Left ventricle myocardium inferior (tissue), 1 donor: ENCODE data around the gene ADCY2. TPM values are rescaled to one million over a fixed set of nuclear protein-coding genes. Genes with fewer than 3 reads are reported as not detected.

Experiments
- DNase-seq: peaks from one replicate; pipeline ENCODE4 v3.0.0-alpha.2; 2020
- H3K27ac ChIP-seq: fragments of 200-600 bp; replicated peaks from 2 replicates; pipeline ENCODE4 v1.8.0; 2021
- H3K27me3 ChIP-seq: fragments of 200-600 bp; 2 replicates; pipeline ENCODE4 v1.8.0; 2021; ENCODE audit warnings: low read depth
- H3K36me3 ChIP-seq: fragments of 200-600 bp; 2 replicates; pipeline ENCODE4 v1.8.0; 2021
- H3K4me1 ChIP-seq: fragments of 200-600 bp; 2 replicates; pipeline ENCODE4 v1.8.0; 2021
- H3K4me3 ChIP-seq: fragments of 200-600 bp; 2 replicates; pipeline ENCODE4 v1.8.0; 2021; ENCODE audit warnings: mild to moderate bottlenecking, moderate library complexity
- H3K9me3 ChIP-seq: fragments of 200-600 bp; replicated peaks from 2 replicates; pipeline ENCODE4 v1.8.0; 2021
- intact Hi-C: fragments of 100-400 bp; cut with micrococcal nuclease; formaldehyde crosslinking; loops from one replicate; pipeline ENCODE4 v1.11.0; 2022
- total RNA-seq: library from RNA; stranded (reverse); fragmentation: NEBNext Ultra II Directional; extraction: Animal tissue kit (Norgen Biotek cat#: 25700); gene quantifications from one replicate; pipeline ENCODE4 v1.2.1, GENCODE V29; 2021
- TF ChIP-seq, protein P1 (sequence below): fragments of 200-600 bp; IDR thresholded peaks from 2 replicates; pipeline ENCODE4 v1.8.0; 2021; ENCODE audit warnings: antibody characterized with exemption, mild to moderate bottlenecking, borderline replicate concordance
- donor health status: DM: no; HTN: yes; CAD: no; lungs with severe emphysema.

The ADCY2 gene
- total RNA-seq, 1 donor from 2014 or later, result 0.30 TPM

DNA sequence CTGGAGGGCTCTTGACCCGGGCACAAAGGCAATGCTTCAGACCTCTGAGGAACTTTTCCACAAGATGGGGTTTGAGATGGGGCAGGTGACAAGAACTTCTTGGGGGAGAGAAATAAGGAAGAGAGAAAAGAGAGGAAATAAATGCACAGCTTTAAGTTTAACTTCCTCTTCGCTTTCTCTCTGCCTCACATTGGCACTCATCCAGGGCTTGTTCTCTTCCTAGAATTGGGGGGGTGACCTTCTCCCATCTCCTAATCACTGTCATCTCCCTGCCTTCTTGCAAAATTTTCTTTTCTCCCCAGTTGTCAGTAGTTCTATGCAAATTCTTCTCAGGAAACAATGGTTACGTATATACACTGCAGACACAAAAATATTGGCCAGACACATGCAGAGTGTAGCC, 19.1 kb upstream of the ADCY2 start:
- TF ChIP-seq, protein P1, sequence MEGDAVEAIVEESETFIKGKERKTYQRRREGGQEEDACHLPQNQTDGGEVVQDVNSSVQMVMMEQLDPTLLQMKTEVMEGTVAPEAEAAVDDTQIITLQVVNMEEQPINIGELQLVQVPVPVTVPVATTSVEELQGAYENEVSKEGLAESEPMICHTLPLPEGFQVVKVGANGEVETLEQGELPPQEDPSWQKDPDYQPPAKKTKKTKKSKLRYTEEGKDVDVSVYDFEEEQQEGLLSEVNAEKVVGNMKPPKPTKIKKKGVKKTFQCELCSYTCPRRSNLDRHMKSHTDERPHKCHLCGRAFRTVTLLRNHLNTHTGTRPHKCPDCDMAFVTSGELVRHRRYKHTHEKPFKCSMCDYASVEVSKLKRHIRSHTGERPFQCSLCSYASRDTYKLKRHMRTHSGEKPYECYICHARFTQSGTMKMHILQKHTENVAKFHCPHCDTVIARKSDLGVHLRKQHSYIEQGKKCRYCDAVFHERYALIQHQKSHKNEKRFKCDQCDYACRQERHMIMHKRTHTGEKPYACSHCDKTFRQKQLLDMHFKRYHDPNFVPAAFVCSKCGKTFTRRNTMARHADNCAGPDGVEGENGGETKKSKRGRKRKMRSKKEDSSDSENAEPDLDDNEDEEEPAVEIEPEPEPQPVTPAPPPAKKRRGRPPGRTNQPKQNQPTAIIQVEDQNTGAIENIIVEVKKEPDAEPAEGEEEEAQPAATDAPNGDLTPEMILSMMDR, result no peak
- Histone ChIP-seq H3K4me1 (no peaks in the 10 kb centered on the region), H3K9me3 (no peaks in the 10 kb centered on the region), H3K36me3 (no peaks in the 10 kb centered on the region), H3K4me3 (no peak overlapping the region), H3K27ac (no peak overlapping the region), H3K27me3 (no peaks in the 10 kb centered on the region)
- intact Hi-C loops, result no loop called here
- no peak for DNase-seq

DNA sequence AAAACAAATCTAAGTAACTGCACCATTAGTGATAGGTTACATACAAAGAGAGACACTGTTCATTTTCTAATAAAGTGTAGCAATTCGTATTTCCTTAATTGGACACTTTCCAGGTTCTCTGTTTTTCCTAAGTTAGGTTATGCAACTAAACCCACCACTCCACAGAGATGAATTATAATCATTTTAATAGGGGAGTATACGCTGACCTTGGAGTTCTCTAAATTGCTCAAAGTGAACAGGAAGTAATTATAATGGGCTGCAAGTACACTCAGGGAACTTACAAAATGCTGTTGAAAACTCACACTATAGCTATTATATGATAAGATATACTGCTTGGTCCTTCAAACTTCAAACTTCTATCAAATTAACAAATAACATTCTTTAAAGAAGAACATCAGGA, 18.2 kb upstream of the ADCY2 start:
- H3K27me3 ChIP-seq, result no peaks in the 10 kb centered on the region
- intact Hi-C loops, result no loop called here
- H3K27ac ChIP-seq, result no peak overlapping the region
- TF ChIP-seq, protein P1, result no peak
- no peak overlapping the region for H3K4me3 ChIP-seq
- no peaks in the 10 kb centered on the region for H3K9me3 ChIP-seq
- DNase-seq, result no peak
- no peaks in the 10 kb centered on the region for H3K36me3 ChIP-seq
- H3K4me1 ChIP-seq, result no peaks in the 10 kb centered on the region

DNA sequence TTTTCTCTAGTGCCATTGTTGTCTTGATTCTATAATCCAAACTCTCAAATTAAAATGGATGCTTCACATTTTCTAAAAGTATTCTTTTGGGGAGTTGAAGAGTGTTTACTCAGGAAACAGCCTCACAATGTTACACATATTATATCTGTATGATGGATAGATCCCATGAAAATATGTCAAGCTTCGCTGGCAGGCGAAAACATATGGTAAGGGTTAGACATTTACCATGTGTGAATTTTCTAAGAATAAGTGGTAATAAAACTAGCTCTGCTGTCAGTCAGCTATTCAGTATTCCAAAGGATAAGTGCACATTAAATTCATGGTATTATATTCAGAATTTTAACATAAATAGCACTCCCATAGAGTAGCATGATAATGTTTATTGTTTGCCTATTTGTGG, 13.3 kb upstream of the ADCY2 start:
- no peak overlapping the region for H3K27ac ChIP-seq
- intact Hi-C loops, result no loop called here
- peaks cover 24% of the 10 kb centered on the region for H3K27me3 ChIP-seq
- H3K4me1 ChIP-seq, result no peaks in the 10 kb centered on the region
- no peak overlapping the region for H3K4me3 ChIP-seq
- no peaks in the 10 kb centered on the region for H3K9me3 ChIP-seq
- H3K36me3 ChIP-seq, result no peaks in the 10 kb centered on the region
- TF ChIP-seq, protein P1, result no peak
- no peak for DNase-seq

DNA sequence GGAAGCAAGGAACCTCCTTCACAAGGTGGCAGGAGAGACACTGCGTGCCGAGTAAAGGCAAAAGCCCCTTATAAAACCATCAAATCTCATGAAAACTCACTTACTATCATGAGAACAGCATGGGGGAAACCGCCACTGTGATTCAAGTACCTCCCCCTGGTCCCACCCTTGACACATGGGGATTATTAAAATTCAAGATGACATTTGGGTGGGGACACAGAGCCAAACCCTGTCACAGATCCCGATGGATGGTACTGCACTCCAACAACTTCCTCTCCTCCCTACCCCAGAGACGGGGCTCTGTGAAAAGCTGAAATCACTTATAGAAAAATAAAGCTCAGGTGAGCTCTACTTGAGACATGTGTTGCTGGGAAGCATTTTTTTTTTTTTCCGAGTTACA, 10.3 kb upstream of the ADCY2 start:
- no peaks in the 10 kb centered on the region for H3K36me3 ChIP-seq
- no peaks in the 10 kb centered on the region for H3K4me1 ChIP-seq
- no peaks in the 10 kb centered on the region for H3K9me3 ChIP-seq
- peaks cover 34% of the 10 kb centered on the region for H3K27me3 ChIP-seq
- H3K27ac ChIP-seq, result no peak overlapping the region
- intact Hi-C loops, result no loop called here
- TF ChIP-seq, protein P1, result no peak
- H3K4me3 ChIP-seq, result no peak overlapping the region
- DNase-seq, result no peak

DNA sequence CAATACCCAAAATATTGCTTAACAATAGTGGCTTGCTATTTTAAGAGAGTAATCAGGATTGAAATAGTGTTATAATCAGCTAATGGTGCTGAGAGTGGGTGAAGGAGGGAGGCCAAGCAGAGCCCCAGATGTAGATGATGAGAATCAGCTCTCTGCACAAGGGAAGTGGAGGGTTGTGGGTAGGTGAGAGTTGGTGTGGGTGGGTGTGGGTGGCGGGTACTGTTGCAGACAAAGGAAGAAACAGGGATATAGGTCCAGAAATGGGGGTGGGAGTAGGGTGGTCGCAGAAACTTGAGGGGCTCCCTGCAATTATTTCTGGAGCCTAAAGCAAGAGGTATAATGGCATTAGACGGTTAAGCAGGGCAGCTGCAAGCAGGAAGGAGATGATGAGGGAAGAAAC, 7.4 kb upstream of the ADCY2 start:
- no peaks in the 10 kb centered on the region for H3K4me1 ChIP-seq
- intact Hi-C loops, result no loop called here
- TF ChIP-seq, protein P1, result no peak
- H3K4me3 ChIP-seq, result no peak overlapping the region
- no peaks in the 10 kb centered on the region for H3K36me3 ChIP-seq
- H3K27me3 ChIP-seq, result peaks cover 29% of the 10 kb centered on the region
- H3K9me3 ChIP-seq, result no peaks in the 10 kb centered on the region
- no peak for DNase-seq
- H3K27ac ChIP-seq, result no peak overlapping the region

DNA sequence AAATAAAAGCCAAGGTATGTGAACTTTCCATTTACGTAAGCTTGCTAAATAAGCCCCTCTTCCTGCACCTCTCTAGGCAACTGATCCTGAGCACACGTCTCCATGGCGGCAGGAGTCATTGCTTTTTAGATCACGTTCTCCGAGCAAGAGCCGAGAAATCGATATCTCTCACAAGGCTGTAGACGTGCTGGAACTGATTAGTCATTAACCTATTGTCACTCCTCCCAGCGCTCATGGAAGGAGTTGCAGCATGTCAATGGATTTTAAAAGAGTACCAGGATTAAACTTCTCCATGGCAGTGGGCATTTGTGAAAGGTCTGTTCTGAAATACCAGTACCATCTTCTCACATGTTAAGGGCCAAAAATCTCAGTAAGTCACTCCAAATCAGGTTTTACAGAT, 4.7 kb upstream of the ADCY2 start:
- no peaks in the 10 kb centered on the region for H3K36me3 ChIP-seq
- H3K4me3 ChIP-seq, result no peak overlapping the region
- peaks cover 36% of the 10 kb centered on the region for H3K27me3 ChIP-seq
- H3K27ac ChIP-seq, result no peak overlapping the region
- TF ChIP-seq, protein P1, result no peak
- H3K4me1 ChIP-seq, result peaks cover 10% of the 10 kb centered on the region
- intact Hi-C loops, result no loop called here
- DNase-seq, result no peak
- no peaks in the 10 kb centered on the region for H3K9me3 ChIP-seq
